ENCODE results near the gene KLHL41.

KLHL41 gene

DNA sequence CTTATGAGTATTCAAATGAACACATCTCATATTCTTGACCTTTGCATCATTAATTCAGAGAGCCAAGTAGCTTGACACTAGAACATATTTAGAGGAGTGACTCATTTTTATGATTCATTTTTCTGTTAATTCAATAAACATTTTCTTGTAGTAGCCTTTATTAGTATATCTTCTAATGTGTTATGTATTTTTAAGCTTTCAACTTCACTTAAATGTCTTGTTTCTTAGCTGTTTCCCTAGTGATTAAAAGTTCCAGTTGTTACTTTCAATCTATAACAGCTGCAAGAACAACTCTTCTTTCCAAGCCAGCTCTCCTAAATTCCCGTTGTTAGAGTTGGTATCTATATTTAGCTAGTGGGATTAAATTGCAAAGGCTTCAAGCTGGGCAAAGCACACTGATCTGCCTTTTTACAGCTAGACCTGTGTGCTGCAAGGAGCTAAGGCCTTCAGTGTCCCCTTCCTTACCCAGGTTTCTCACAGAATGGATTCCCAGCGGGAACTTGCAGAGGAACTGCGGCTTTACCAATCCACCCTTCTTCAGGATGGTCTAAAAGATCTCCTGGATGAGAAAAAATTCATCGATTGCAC, at the start of gene KLHL41:
Gene KLHL41 (plus strand): TSS at position 405 of the 588 bp plus-strand sequence. CDS start 77 bp downstream, at position 482.
- peak; percentile 85 for DNase-seq

DNA sequence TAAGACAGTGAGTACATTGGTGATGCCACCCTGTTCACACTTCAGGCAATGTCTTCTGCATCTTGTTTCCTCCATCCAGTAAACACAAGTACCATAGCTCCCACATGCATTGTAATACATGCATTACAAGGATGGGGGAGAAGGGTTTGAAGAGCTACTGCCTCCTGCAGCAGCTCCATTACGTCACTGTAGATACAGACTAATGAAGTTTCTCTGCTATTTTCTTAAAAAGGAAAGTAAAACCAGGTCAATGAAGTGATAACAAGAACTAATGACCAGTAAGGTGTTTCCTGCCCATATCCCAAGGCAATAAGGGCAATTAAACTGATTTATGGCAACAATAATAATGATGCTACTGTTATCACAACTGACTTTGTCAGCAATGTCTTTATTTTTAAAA, 48.4 kb upstream of the KLHL41 start:
- no peak for DNase-seq

DNA sequence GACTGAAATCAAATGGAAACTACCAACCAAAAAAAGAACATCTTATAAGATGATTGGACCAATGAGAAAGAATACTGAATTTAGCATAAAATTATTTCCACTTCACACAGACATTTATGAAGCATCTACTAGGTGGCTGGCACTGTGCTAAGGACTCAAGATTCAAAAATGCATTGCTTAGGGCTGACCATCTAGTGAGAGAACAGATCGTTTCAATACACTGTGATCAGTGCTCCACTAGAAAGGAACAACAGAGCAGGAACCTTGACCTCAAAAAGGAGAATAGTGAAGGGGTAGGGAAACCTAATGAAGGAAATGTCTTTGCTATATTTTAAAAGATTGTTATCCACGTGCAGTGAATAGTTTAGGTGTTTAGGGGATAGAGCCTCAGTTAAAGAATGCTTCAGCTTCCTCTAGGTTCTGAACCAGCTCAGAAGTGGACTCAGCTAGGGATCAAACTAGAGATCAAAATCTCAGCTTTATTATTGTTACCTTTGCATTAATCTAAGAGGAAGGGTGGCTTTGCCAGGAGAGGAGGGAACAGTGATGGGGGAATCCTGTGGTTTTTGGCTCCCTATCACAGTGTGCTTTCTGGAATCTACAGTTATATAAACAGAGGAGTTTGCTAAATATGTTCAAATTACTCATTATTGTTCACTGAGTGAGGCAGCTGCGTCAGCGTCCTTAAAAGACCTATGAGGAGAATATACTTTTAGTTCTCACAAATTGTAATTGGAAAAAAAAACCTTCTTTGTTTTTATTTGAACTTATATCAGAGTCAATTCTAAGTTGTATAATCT, 46.4 kb upstream of the KLHL41 start:
- peak; percentile 93 for DNase-seq

GRCh38 chr2:169464466-169464865, 45.0 kb upstream of the KLHL41 start:
- no peak for DNase-seq

DNA sequence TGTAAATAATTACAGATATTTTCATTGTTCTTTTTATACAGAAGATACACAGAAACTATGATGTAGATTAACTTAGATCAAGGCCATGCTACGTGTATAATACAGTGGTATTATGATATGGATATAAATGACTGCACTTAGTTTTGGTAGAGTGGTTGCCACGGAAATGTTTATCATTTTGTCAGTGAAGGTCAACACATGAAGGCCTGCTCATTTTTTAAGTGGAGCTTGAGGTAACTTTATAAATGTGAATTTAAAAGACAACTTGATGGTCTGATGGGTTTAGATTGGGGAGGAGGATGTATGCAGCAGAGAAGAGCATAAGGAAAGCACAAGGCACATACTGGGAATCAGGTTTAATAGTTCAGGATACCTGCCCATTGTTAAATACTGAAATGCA, 44.6 kb upstream of the KLHL41 start:
- DNase-seq, result no peak

DNA sequence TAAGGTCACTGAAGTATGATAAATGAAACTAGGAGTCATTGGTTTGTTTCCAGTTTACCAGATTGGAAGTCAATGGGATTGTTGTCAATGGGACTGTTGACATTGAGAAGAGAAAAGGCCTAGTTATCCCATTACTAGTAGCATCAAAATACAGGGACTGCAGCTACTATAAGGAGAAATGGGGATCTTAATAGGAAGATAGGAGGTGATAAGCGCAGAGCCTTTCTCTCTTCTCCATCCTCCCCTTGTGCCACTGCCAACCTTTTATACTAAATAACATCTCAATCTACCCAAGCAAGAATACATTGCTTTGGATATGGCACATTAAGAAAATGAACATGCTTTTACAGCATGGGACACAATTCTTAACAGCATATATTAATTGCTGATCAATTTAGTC, 40.7 kb upstream of the KLHL41 start:
- no peak for DNase-seq

GRCh38 chr2:169469952-169470572, 39.4 kb upstream of the KLHL41 start:
- no peak for DNase-seq

DNA sequence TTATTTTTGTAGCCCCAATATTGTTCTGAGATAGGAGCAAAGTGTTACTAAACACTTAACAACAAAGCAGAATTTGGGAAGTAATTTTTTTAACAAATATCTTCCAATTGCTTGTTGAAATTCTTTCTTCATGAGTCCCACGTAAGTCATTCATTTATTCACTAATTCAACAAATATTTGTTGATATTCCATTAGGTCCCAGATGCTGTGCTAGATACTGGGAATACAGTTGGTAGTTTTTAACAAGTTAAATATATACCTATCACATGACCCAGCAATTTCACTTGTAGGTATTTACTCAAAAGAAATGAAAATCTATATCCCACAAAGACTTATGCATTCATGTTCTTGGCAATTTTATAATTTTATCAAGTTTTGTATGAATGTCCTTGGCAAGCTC, 37.3 kb upstream of the KLHL41 start:
- DNase-seq, result no peak

GRCh38 chr2:169476459-169476858, 33.0 kb upstream of the KLHL41 start:
- DNase-seq, result no peak

- DNase-seq, result peak; percentile 62
Measured at GRCh38 chr2:169478339-169478738, 31.2 kb upstream of the KLHL41 start.

GRCh38 chr2:169478745-169479256, 30.7 kb upstream of the KLHL41 start:
- DNase-seq, result no peak

GRCh38 chr2:169479257-169480078, 30.0 kb upstream of the KLHL41 start, which contains the start of gene BBS5:
BBS5 (plus strand) TSS chr2:169479494; CDS start chr2:169479554, 60 bp downstream.
- peak; percentile 72 for DNase-seq

- no peak for DNase-seq
Measured at GRCh38 chr2:169480079-169480465, 29.4 kb upstream of the KLHL41 start.

GRCh38 chr2:169485650-169486138, 23.8 kb upstream of the KLHL41 start:
- no peak for DNase-seq

GRCh38 chr2:169486487-169486886, 23.0 kb upstream of the KLHL41 start:
- DNase-seq, result no peak

GRCh38 chr2:169490834-169491233, 18.7 kb upstream of the KLHL41 start:
- no peak for DNase-seq

DNA sequence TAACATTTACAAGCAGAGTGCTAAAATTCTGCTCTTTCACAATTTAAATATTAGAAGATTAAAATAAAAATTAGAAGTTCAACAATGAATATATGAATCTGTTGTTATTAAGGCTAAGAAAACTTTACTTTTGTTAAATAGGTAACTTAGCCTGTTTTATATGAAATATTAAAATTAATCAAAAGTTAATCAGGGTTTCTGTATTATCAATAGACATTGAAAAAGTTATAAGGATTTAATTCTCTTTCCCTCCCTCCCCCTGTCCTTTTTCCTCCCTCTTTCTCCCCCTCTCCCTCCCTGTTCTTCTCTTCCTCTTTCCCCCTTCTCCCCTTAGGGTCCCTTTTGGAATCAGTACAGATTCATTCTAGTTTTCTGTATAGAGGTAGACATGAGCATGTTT, 18.1 kb upstream of the KLHL41 start:
- DNase-seq, result no peak

- no peak for DNase-seq
Measured at GRCh38 chr2:169493360-169493759, 16.1 kb upstream of the KLHL41 start.

- DNase-seq, result no peak
Measured at GRCh38 chr2:169495310-169495928, 14.1 kb upstream of the KLHL41 start.

DNA sequence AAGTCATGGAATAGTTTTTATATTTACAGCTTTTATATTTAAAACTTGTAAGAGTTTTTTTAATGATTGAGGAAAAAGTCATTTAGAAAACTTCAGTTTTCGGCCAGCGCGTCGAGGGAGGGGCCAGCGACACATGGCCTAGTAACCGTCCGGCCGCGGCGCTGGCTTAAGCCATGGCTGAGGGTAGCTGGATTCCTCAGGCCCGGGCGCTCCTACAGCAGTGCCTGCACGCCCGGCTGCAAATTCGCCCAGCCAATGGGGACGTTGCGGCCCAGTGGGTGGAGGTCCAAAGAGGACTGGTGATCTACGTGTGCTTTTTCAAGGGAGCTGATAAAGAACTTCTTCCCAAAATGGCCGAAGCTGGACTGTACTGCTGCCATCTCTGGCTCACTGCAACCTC, 4.9 kb upstream of the KLHL41 start:
- DNase-seq, result no peak

GRCh38 chr2:169507698-169508097, 1.8 kb upstream of the KLHL41 start:
- DNase-seq, result peak; percentile 93

DNA sequence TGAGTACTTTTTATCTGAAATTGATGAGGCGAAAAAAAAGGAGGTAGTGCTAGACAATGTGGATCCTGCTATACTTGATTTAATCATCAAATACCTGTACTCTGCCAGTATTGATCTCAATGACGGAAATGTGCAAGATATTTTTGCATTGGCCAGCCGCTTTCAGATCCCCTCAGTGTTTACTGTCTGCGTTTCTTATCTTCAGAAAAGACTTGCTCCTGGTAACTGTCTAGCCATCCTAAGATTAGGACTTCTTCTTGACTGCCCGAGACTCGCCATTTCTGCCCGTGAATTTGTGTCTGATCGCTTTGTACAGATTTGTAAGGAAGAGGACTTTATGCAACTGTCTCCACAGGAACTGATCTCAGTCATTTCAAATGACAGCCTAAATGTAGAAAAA, 453 bp downstream of the KLHL41 start:
- DNase-seq, result no peak
